HCT116 (cell line): ENCODE results near the gene DLEU7. TPM values are rescaled to one million over a fixed set of nuclear protein-coding genes. Genes with fewer than 3 reads are reported as not detected.

Source experiments
- ATAC-seq: fragments of 200-7000 bp; cut with Tn5 transposase; 2 replicates; pipeline ENCODE4 v1.9.1; 2020; ENCODE audit warnings: mild to moderate bottlenecking, moderate library complexity
- BruUV-seq: library from RNA; stranded (reverse); fragments of 400-500 nt; replicated peaks from 2 replicates; lab custom pipeline; 2021; lab: Mats Ljungman, UMichigan
- CTCF ChIA-PET: fragments of 300-600 bp; sonication (Branson Sonifier 250); formaldehyde crosslinking; loops from one replicate; lab custom pipeline; 2021; ENCODE audit warnings: antibody characterized with exemption; lab: Charles Lee
- POLR2A ChIA-PET: fragments of 300-600, 350-600 bp; sonication (Branson Sonifier 250); formaldehyde crosslinking; loops from one replicate; lab custom pipeline; 2021; ENCODE audit warnings: antibody characterized with exemption; lab: Charles Lee
- RAD21 ChIA-PET, 2 experiments: fragments of 300-600 bp; sonication (Branson Sonifier 250); formaldehyde crosslinking; loops; one replicate each; lab custom pipeline; 2023; ENCODE audit warnings: low total read pairs in 2 of 2; ENCODE audit not compliant: uncharacterized antibody in 2 of 2, unreplicated experiment in 2 of 2, low non-redundant PET in 1 of 2; lab: Charles Lee
- DNase-seq: peaks from one replicate; pipeline ENCODE4 v3.0.0-alpha.2; 2010; ENCODE audit warnings: low read depth, low spot score
- H2AFZ ChIP-seq: fragments of 200-600 bp; shearing (Covaris generic), sonication (generic); 2 replicates; pipeline ENCODE4 v1.6.1; 2017; ENCODE audit warnings: low read depth, mixed run types, mixed read lengths, antibody characterized with exemption, low read length; ENCODE audit not compliant: poor library complexity, severe bottlenecking
- H3K27ac ChIP-seq: 2 replicates; pipeline ENCODE4 v1.5.1; 2012; ENCODE audit warnings: low read depth, low read length
- H3K27me3 ChIP-seq: fragments of 200-600 bp; sonication (generic); 2 replicates; pipeline ENCODE4 v1.6.1; 2016; ENCODE audit warnings: mixed run types, low read length, mixed read lengths; ENCODE audit not compliant: insufficient read depth
- H3K36me3 ChIP-seq, 2 experiments: fragments of 200-500 bp in 1 of 2; fragments of 200-600 bp in 1 of 2; sonication (Bioruptor generic) in 1 of 2; sonication (generic) in 1 of 2; 2 replicates each; pipeline versions ENCODE4 v1.5.1 to v1.6.1; 2014 to 2016; ENCODE audit warnings: low read length in 2 of 2, inconsistent platforms in 1 of 2, mixed read lengths in 1 of 2, mixed run types in 1 of 2; ENCODE audit not compliant: insufficient read depth in 2 of 2, control insufficient read depth in 1 of 2
- H3K4me1 ChIP-seq, 2 experiments: fragments of 200-600 bp in 1 of 2; sonication (generic) in 1 of 2; 2 replicates each; pipeline versions ENCODE4 v1.5.1 to v1.6.1; 2012 to 2017; ENCODE audit warnings: low read length in 2 of 2, inconsistent platforms in 1 of 2, mild to moderate bottlenecking in 1 of 2, mixed read lengths in 1 of 2, mixed run types in 1 of 2, moderate library complexity in 1 of 2; ENCODE audit not compliant: insufficient read depth in 2 of 2, control insufficient read depth in 1 of 2
- H3K4me2 ChIP-seq: fragments of 200-600 bp; sonication (generic); 2 replicates; pipeline ENCODE4 v1.6.1; 2017; ENCODE audit warnings: mixed run types, low read length, mixed read lengths
- H3K4me3 ChIP-seq, 2 experiments: fragments of 200-600 bp in 1 of 2; sonication (generic) in 1 of 2; replicated peaks in 1 of 2; 2 replicates each; pipeline ENCODE4 v1.5.1; 2011 to 2016; ENCODE audit warnings: low read length in 2 of 2, control low read depth in 1 of 2, low read depth in 1 of 2, mild to moderate bottlenecking in 1 of 2, mixed read lengths in 1 of 2, mixed run types in 1 of 2
- H3K79me2 ChIP-seq: fragments of 200-600 bp; sonication (generic); 2 replicates; pipeline ENCODE4 v1.6.1; 2017; ENCODE audit warnings: mild to moderate bottlenecking, mixed run types, low read length, moderate library complexity, mixed read lengths; ENCODE audit not compliant: insufficient read depth
- H3K9ac ChIP-seq: fragments of 200-600 bp; sonication (generic); 2 replicates; pipeline ENCODE4 v1.6.1; 2016; ENCODE audit warnings: low read length, mixed read lengths
- H3K9me2 ChIP-seq: fragments of 200-600 bp; sonication (generic), shearing (Covaris generic); 2 replicates; pipeline ENCODE4 v1.6.1; 2017; ENCODE audit warnings: mixed run types, mild to moderate bottlenecking, moderate library complexity; ENCODE audit not compliant: insufficient read depth
- H3K9me3 ChIP-seq, 2 experiments: fragments of 200-500 bp in 1 of 2; fragments of 200-600 bp in 1 of 2; sonication (Bioruptor generic) in 1 of 2; sonication (generic) in 1 of 2; 2 replicates each; pipeline ENCODE4 v1.6.1; 2014 to 2017; ENCODE audit warnings: low read length in 2 of 2, mixed read lengths in 2 of 2, inconsistent platforms in 1 of 2, low read depth in 1 of 2, mild to moderate bottlenecking in 1 of 2, mixed run types in 1 of 2, moderate library complexity in 1 of 2; ENCODE audit not compliant: control insufficient read depth in 1 of 2, insufficient read depth in 1 of 2
- H4K20me1 ChIP-seq: fragments of 200-600 bp; sonication (generic), shearing (Covaris generic); 2 replicates; pipeline ENCODE4 v1.6.1; 2017; ENCODE audit warnings: mixed run types, mild to moderate bottlenecking, moderate library complexity; ENCODE audit not compliant: insufficient read depth
- CBX3 ChIP-seq: IDR thresholded peaks from 2 replicates; pipeline ENCODE4 v1.6.1; 2012; ENCODE audit warnings: low read depth
- EGR1 ChIP-seq: IDR thresholded peaks from 2 replicates; pipeline ENCODE4 v1.6.1; 2012; ENCODE audit warnings: low read depth
- EZH2 ChIP-seq: fragments of 200-600 bp; sonication (generic); IDR thresholded peaks from 2 replicates; pipeline ENCODE4 v1.6.1; 2017; ENCODE audit warnings: antibody characterized with exemption, mixed run types
- POLR2A ChIP-seq: IDR thresholded peaks from 2 replicates; pipeline ENCODE4 v1.7.0; 2011; ENCODE audit warnings: borderline replicate concordance; ENCODE audit not compliant: insufficient read depth, insufficient read length; ENCODE audit errors: extremely low read depth
- POLR2AphosphoS5 ChIP-seq: IDR thresholded peaks from 2 replicates; pipeline ENCODE4 v1.6.1; 2011; ENCODE audit warnings: mild to moderate bottlenecking, low read depth, low read length, moderate library complexity
- SP1 ChIP-seq: IDR thresholded peaks from 2 replicates; pipeline ENCODE4 v1.6.1; 2012; ENCODE audit warnings: low read depth
- SRF ChIP-seq: IDR thresholded peaks from 2 replicates; pipeline ENCODE4 v1.6.1; 2012; ENCODE audit warnings: low read depth
- YY1 ChIP-seq: IDR thresholded peaks from 2 replicates; pipeline ENCODE4 v1.6.1; 2011; ENCODE audit warnings: low read length, low read depth, moderate library complexity, mild to moderate bottlenecking; ENCODE audit not compliant: insufficient replicate concordance; ENCODE audit errors: extremely low read depth
- ZNF274 ChIP-seq: fragments of 200-500 bp; sonication (Bioruptor generic); IDR thresholded peaks from 2 replicates; pipeline ENCODE4 v1.6.1; 2014; ENCODE audit warnings: mild to moderate bottlenecking, low read depth, low read length, inconsistent platforms
- intact Hi-C: fragments of 100-400 bp; cut with micrococcal nuclease; formaldehyde crosslinking; loops from 2 replicates; pipeline ENCODE4 v1.10.0; 2022
- total RNA-seq: library from RNA; stranded (reverse); gene quantifications from one replicate; pipeline ENCODE4 v1.2.1, GENCODE V29; 2021; ENCODE audit not compliant: unreplicated experiment

The DLEU7 gene
- total RNA-seq, 1 experiment from 2014 or later: not detected

DNA sequence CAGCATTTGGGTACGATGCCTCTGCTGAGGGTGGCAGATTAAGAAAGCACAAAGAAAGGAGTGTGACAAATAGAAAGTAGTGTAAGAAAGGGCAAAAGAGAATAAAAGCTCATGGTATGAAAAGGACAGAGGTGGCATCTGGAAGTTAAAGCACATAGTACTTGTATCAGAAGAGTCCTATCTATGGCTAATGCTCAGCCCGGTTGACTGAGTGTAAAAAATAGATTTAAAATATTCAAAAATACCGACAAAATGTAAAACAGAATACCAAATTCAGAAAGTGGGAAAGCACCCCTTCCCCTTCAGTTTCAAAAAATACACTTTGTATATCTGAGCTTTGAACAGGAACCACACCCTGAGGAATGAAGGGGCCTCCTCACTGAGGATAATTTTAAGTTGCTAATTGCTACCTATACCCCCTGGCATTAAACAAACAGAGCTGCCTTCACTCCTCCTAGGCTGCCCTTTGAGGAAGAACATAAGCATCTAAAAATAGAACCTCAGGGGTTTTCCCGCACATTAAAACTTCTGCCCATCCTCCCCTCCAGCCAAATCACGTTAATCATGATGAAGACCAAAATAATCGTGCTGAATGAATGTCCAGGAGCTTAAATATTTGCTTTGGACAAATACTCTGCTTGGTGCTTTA is 43.3 kb downstream of the DLEU7 start:
- H3K27ac ChIP-seq: no peak overlapping the region
- no peak overlapping the region for H3K4me2 ChIP-seq
- intact Hi-C loops: loop anchor here (2.0 to 10.0 kb wide), 2 partner anchors 715 to 1135 kb away; no protein-coding TSS in a partner anchor
- no TSS peak for BruUV-seq
- TF ChIP-seq SRF (no peak), POLR2A (no peak)
- RAD21 ChIA-PET: interaction anchor here in 1 of 2 experiments (1.4 kb wide), 1 partner anchor 112 kb away, joined by 3 read pairs; no protein-coding TSS in a partner anchor
- no peak overlapping the region for H2AFZ ChIP-seq
- no peaks in the 10 kb centered on the region for H3K4me1 ChIP-seq
- ATAC-seq (no peak), DNase-seq (no peak)
- no peaks in the 10 kb centered on the region for H3K36me3 ChIP-seq
- POLR2A ChIA-PET: no interaction called here
- no peak overlapping the region for H3K9ac ChIP-seq
- no peaks in the 10 kb centered on the region for H4K20me1 ChIP-seq
- no peaks in the 10 kb centered on the region; the same call in 1 of the 2 replicates for H3K9me2 ChIP-seq
- H3K9me3 ChIP-seq: peaks cover 0 to 3% of the 10 kb centered on the region in 2 experiments; a peak in 1 of 4 replicates
- no peaks in the 10 kb centered on the region for H3K27me3 ChIP-seq
- no peak overlapping the region for H3K4me3 ChIP-seq
- H3K79me2 ChIP-seq: no peaks in the 10 kb centered on the region
- CTCF ChIA-PET: interaction anchor here (1.1 to 1.9 kb wide), 4 partner anchors 13 to 825 kb away, joined by 3 to 7 read pairs (median 4); partner anchors contain the start of gene TRIM13

DNA sequence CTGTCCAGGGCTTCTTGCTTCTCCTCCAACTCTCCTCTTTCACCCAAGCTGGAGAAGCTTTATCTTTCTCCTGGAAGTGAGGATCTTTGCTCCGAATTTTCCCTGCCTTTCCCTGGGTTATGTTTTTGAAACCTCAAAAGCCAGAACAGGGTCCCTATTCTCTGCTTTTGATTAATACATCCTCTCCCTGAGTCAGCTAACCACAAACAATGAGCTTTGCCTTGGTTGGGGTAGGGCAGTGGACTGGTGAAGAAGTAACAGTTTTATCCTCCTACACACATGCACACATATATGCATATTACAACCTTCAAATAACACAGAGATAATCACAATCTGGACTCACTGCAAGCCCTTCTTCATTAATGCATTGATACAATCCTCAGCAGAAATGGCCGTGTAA is 44.6 kb downstream of the DLEU7 start:
- no peak overlapping the region for H3K4me3 ChIP-seq
- no peaks in the 10 kb centered on the region for H3K27me3 ChIP-seq
- H3K36me3 ChIP-seq: no peaks in the 10 kb centered on the region
- no peaks in the 10 kb centered on the region for H3K9me3 ChIP-seq
- intact Hi-C loops: no loop called here
- no peaks in the 10 kb centered on the region for H4K20me1 ChIP-seq
- no peaks in the 10 kb centered on the region for H3K79me2 ChIP-seq
- RAD21 ChIA-PET: no interaction called here
- H2AFZ ChIP-seq: no peak overlapping the region
- no peaks in the 10 kb centered on the region; the same call in 1 of the 2 replicates for H3K9me2 ChIP-seq
- no TSS peak for BruUV-seq
- POLR2A ChIA-PET: no interaction called here
- no peak for TF ChIP-seq SP1
- TF ChIP-seq POLR2AphosphoS5: no peak
- no peak for TF ChIP-seq ZNF274
- no peak for TF ChIP-seq EZH2
- TF ChIP-seq EGR1: no peak
- TF ChIP-seq POLR2A: no peak
- TF ChIP-seq CBX3: no peak
- no peak for TF ChIP-seq YY1
- CTCF ChIA-PET: no interaction called here
- no peak overlapping the region for H3K4me2 ChIP-seq
- ATAC-seq (no peak), DNase-seq (no peak)
- no peaks in the 10 kb centered on the region for H3K4me1 ChIP-seq
- no peak overlapping the region for H3K9ac ChIP-seq
- no peak overlapping the region for H3K27ac ChIP-seq
